BLaER1 treated with 17β-estradiol and CSF1 and Interleukin-3, amounts not matched to agents 10 nM and 100 nM (cell line): Measurements from ENCODE around the gene NAT9.
A peak's percentile ranks its signal among the peaks of the same experiment; 100 is the strongest.

Experiments
- H3K27ac ChIP-seq, 11 experiments: shearing (Covaris generic); formaldehyde crosslinking; 2 replicates each; pipeline ENCODE4 v1.8.1; 2022
- H3K27me3 ChIP-seq, 11 experiments: shearing (Covaris generic); formaldehyde crosslinking; 2 replicates each; pipeline ENCODE4 v1.8.1; 2022
- H3K36me3 ChIP-seq, 11 experiments: shearing (Covaris generic); formaldehyde crosslinking; 2 replicates each; pipeline ENCODE4 v1.8.1; 2022
- H3K4me1 ChIP-seq, 10 experiments: shearing (Covaris generic); formaldehyde crosslinking; 2 replicates each; pipeline ENCODE4 v1.8.1; 2022
- H3K4me2 ChIP-seq, 11 experiments: shearing (Covaris generic); formaldehyde crosslinking; 2 replicates each; pipeline ENCODE4 v1.8.1; 2022
- H3K4me3 ChIP-seq, 10 experiments: shearing (Covaris generic); formaldehyde crosslinking; 2 replicates each; pipeline ENCODE4 v1.8.1; 2022
- H3K9ac ChIP-seq, 11 experiments: shearing (Covaris generic); formaldehyde crosslinking; 2 replicates each; pipeline ENCODE4 v1.8.1; 2022
- H3K9me3 ChIP-seq, 11 experiments: shearing (Covaris generic); formaldehyde crosslinking; replicated peaks in 1 of 11; 2 replicates each; pipeline ENCODE4 v1.8.1; 2022
- H4K20me1 ChIP-seq, 11 experiments: shearing (Covaris generic); formaldehyde crosslinking; 2 replicates each; pipeline ENCODE4 v1.8.1; 2022
- Cebpa-rat ChIP-seq, 11 experiments: shearing (Covaris generic); IDR thresholded peaks; 2 replicates each; pipeline ENCODE4 v1.8.1; 2022

Gene NAT9

DNA sequence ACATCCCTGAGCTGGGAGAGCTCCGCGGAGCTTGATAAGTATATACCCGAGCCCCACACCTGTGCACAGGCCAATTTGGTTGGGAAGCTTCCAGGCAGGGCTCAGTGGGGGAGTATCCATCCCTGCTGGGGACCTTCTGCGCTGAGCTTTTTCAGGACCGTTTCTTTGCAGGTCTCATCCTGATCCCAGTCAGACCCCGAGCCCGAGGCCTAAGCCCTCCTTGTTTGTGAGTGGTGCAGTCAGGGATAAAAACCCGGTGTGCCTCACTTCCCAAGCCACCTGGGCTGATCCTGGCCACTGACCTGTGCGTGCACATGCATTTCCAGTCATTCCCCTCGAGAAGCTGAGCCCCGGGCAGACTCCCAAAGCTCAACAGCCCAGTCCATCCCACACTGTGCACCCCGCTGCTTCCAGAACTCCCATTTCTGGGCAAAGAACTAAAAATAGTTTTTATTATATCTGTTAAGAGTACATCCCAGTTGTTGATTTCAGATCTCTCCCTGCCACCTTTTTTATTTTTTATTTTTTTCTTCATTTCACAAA is 27.3 kb upstream of the NAT9 start:
- H3K9ac ChIP-seq: no peak overlapping the region
- no peak for TF ChIP-seq Cebpa-rat (IDR thresholded peaks at IDR 0.05)

DNA sequence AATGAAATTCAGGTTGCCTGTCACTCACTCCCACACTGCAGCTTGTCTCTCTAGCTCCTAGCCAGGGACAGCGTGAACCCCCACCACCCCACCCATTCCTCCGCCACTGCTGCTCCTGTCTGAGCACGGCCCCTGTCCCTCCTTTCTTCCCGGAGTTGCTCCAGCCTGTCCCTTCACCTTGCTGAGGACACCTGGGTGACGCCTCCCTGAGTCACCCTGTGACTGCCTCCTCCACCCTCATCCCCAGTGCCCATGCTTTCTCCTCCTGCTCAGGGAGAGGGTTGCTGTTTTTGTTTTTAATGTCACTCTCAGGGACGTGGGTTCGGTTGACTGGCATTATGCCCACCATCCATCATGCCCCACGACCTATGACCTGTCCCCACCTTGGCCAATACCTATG is 25.8 kb upstream of the NAT9 start:
- no peak overlapping the region for H3K9ac ChIP-seq

More for the DNA sequence above, 27.3 kb upstream of the NAT9 start:
- Histone ChIP-seq H3K4me1 (peaks cover 13 to 39% (median 22%) of the 10 kb centered on the region in 10 experiments), H3K4me2 (no peak overlapping the region), H3K4me3 (no peak overlapping the region), H3K36me3 (peaks cover 13 to 98% (median 82%) of the 10 kb centered on the region in 11 experiments; a peak in 21 of 22 replicates), H3K9me3 (no peaks in the 10 kb centered on the region), H3K27ac (no peak overlapping the region), H3K27me3 (no peaks in the 10 kb centered on the region), H4K20me1 (peaks cover 12 to 98% (median 85%) of the 10 kb centered on the region in 11 experiments; a peak in 20 of 22 replicates)

DNA sequence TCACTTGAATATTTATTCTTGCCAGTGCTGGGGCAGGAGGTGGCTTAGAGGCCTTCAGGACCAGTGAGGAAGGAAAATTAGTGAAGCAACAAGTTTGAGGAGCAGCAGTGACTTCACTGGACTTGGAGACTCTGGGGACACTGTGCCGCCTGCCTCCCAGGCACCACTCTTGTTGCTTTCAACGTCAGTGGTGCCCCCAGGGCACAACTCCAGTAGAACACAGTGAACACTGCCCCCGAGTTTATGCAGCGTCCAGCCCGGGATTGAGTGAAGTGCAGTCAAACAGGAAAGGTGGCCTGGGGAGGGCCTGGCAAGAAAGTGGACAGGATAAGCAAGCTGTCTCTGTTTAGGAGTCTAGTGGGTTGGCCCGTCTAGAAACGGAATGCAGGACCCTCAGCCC is 24.4 kb upstream of the NAT9 start:
- Histone ChIP-seq H4K20me1 (peaks cover 12 to 98% (median 86%) of the 10 kb centered on the region in 11 experiments; a peak in 19 of 22 replicates), H3K9me3 (no peaks in the 10 kb centered on the region), H3K4me1 (peaks cover 0 to 39% (median 23%) of the 10 kb centered on the region in 10 experiments; a peak in 17 of 20 replicates), H3K27ac (no peak overlapping the region), H3K36me3 (peaks cover 30 to 100% (median 98%) of the 10 kb centered on the region in 11 experiments), H3K9ac (no peak overlapping the region), H3K4me3 (no peak overlapping the region), H3K4me2 (no peak overlapping the region), H3K27me3 (no peaks in the 10 kb centered on the region)
- TF ChIP-seq Cebpa-rat (IDR thresholded peaks at IDR 0.05): no peak

More for the DNA sequence above, 25.8 kb upstream of the NAT9 start:
- H3K4me2 ChIP-seq: no peak overlapping the region
- H3K4me1 ChIP-seq: peaks cover 0 to 40% (median 23%) of the 10 kb centered on the region in 10 experiments; a peak in 17 of 20 replicates
- H3K36me3 ChIP-seq: peaks cover 18 to 98% (median 92%) of the 10 kb centered on the region in 11 experiments; a peak in 21 of 22 replicates
- no peaks in the 10 kb centered on the region for H3K9me3 ChIP-seq
- H4K20me1 ChIP-seq: peaks cover 12 to 98% (median 85%) of the 10 kb centered on the region in 11 experiments; a peak in 19 of 22 replicates
- H3K27me3 ChIP-seq: no peaks in the 10 kb centered on the region
- TF ChIP-seq Cebpa-rat (IDR thresholded peaks at IDR 0.05): no peak
- no peak overlapping the region for H3K4me3 ChIP-seq
- no peak overlapping the region for H3K27ac ChIP-seq

DNA sequence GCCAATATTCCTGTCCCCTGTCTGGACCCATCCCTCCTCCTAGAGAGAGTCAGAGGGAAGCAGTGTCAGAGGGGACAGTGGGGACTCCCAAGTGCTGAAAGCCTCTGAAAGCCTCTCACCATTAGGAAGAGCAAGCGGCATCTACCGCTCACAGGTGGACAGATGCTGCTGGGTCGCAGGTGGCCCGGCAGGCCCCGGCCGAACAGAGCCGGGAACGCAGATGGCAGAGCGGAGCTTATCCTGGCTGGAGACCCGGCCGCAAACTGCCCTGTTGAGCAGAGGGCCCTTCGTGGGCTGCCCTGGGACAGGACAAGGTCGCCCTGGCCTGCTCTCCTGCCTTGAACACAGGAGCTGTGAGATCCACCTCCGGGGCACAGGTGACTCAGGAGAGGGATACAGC is 23.0 kb upstream of the NAT9 start:
- Histone ChIP-seq H4K20me1 (peaks cover 9 to 98% (median 78%) of the 10 kb centered on the region in 11 experiments; a peak in 19 of 22 replicates), H3K4me2 (no peak overlapping the region), H3K9me3 (no peaks in the 10 kb centered on the region), H3K4me3 (no peak overlapping the region), H3K36me3 (peaks cover 44 to 100% (median 98%) of the 10 kb centered on the region in 11 experiments), H3K27me3 (no peaks in the 10 kb centered on the region), H3K4me1 (peaks cover 0 to 26% (median 19%) of the 10 kb centered on the region in 10 experiments; a peak in 17 of 20 replicates), H3K27ac (no peak overlapping the region), H3K9ac (no peak overlapping the region)
- TF ChIP-seq Cebpa-rat (IDR thresholded peaks at IDR 0.05): no peak

DNA sequence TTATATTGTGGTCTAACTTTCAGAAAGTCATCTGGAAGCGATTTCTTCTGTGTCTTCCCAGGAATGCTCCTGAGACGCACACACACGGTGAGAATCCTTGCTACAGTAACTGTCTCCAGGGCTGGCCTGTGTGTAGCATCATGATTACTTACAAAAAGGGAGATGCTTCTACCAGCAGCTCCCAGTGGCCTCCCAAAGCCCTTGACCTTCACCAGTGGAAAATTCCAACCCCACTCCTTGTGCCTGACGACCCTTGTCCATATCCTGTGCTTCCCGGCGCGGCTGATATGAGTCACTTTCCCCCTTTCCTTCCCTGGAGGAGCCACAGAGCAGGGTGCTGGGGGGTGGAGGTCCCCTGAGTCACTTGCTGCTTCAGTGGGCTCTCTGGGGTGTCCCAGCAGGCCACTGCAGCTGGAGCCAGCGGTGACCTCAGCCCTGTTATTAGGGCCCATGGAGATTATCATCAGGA is 22.1 kb upstream of the NAT9 start:
- H3K27me3 ChIP-seq: no peaks in the 10 kb centered on the region
- no peak for TF ChIP-seq Cebpa-rat (IDR thresholded peaks at IDR 0.05)
- H3K4me2 ChIP-seq: peak overlapping the region in 7 of 11 experiments; percentile 6 to 45 (median 26); a peak in 10 of 22 replicates
- no peak overlapping the region for H3K4me3 ChIP-seq
- peaks cover 0 to 26% (median 19%) of the 10 kb centered on the region in 10 experiments; a peak in 17 of 20 replicates for H3K4me1 ChIP-seq
- no peaks in the 10 kb centered on the region for H3K9me3 ChIP-seq
- peak overlapping the region in 1 of 11 experiments; percentile 11; a peak in 1 of 22 replicates for H3K9ac ChIP-seq
- H3K36me3 ChIP-seq: peaks cover 47 to 100% (median 99%) of the 10 kb centered on the region in 11 experiments
- H3K27ac ChIP-seq: no peak overlapping the region
- H4K20me1 ChIP-seq: peaks cover 7 to 98% (median 77%) of the 10 kb centered on the region in 11 experiments; a peak in 19 of 22 replicates

DNA sequence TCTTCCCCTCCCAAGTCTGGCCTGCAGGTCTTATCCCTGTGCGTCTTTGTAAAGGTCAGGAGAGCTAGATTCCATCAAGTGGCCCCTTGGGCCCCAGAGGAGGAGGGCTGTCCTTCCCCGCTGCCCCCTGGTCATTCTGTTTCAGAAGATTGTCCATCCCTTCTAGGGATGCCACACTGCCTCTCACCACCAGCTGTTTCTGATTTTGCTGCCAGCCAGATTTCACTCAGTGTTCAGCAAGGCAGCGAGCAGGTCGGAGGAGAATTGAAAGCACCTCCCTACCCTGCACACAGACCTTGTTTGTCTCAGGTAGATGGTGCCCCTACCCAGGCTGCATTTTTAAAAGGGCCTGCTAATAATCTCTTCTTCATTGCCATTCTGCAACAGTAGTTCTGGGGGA is 21.7 kb upstream of the NAT9 start:
- TF ChIP-seq Cebpa-rat (IDR thresholded peaks at IDR 0.05): no peak
- Histone ChIP-seq H3K9ac (peak overlapping the region in 1 of 11 experiments; percentile 11; a peak in 1 of 22 replicates), H3K4me1 (peaks cover 0 to 26% (median 19%) of the 10 kb centered on the region in 10 experiments; a peak in 17 of 20 replicates), H3K36me3 (peaks cover 47 to 100% (median 99%) of the 10 kb centered on the region in 11 experiments), H3K27ac (no peak overlapping the region), H4K20me1 (peaks cover 7 to 98% (median 77%) of the 10 kb centered on the region in 11 experiments; a peak in 18 of 22 replicates), H3K27me3 (no peaks in the 10 kb centered on the region), H3K4me3 (no peak overlapping the region), H3K9me3 (no peaks in the 10 kb centered on the region), H3K4me2 (peak overlapping the region in 9 of 11 experiments; percentile 8 to 49 (median 26); a peak in 11 of 22 replicates)

DNA sequence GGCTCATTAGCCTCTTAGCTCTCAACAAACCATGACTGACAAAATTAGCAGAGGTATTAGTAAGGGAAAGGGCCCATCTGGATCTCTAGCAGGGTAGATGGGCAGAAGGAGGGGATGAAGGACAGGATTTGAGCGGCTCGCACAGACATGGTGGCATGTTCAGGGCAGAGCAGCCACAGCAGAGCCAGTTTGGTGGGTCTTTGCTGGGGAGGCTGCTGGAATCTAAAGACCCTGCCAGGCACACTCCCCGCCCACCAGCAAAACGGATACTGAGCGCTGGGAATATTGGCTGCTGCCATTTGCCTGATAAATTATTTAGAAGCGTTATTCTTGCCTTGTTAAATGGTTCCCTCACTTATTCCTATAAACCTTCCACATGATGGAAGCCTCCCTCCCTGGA is 20.7 kb upstream of the NAT9 start:
- peak overlapping the region in 9 of 11 experiments; percentile 8 to 49 (median 26); a peak in 10 of 22 replicates for H3K4me2 ChIP-seq
- peaks cover 47 to 100% (median 97%) of the 10 kb centered on the region in 11 experiments for H3K36me3 ChIP-seq
- no peaks in the 10 kb centered on the region for H3K9me3 ChIP-seq
- peaks cover 7 to 97% (median 72%) of the 10 kb centered on the region in 11 experiments; a peak in 18 of 22 replicates for H4K20me1 ChIP-seq
- H3K4me1 ChIP-seq: peaks cover 0 to 26% (median 19%) of the 10 kb centered on the region in 10 experiments; a peak in 18 of 20 replicates
- no peak overlapping the region for H3K4me3 ChIP-seq
- H3K27me3 ChIP-seq: no peaks in the 10 kb centered on the region
- peak overlapping the region in 1 of 11 experiments; percentile 18; a peak in 1 of 22 replicates for H3K9ac ChIP-seq
- no peak overlapping the region for H3K27ac ChIP-seq
- no peak for TF ChIP-seq Cebpa-rat (IDR thresholded peaks at IDR 0.05)

DNA sequence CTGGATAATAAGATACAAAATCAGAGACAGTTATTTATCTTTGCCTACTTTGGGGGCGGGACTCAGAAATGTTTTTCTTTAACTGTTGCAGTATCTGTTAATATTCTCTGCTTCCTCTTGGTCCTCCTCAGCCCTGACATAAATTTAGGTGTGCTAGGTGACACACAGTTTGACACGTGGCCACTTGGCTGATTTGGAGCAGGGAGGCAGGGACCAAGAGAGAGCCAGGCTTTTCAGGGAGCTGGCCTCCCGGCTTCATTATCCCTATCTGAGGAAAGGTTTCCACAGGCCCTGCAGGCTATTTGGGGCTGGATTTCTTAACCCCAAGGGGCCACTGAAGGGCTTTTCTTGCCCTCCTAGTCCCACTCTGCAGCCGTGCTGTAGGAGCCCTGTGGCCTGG is 20.1 kb upstream of the NAT9 start:
- Histone ChIP-seq H3K27ac (no peak overlapping the region), H3K36me3 (peaks cover 47 to 99% (median 91%) of the 10 kb centered on the region in 11 experiments), H3K9me3 (no peaks in the 10 kb centered on the region), H3K4me3 (no peak overlapping the region), H4K20me1 (peaks cover 7 to 93% (median 66%) of the 10 kb centered on the region in 11 experiments; a peak in 18 of 22 replicates), H3K27me3 (no peaks in the 10 kb centered on the region), H3K4me2 (0 out of 22 replicates have a peak overlapping the region, but pooled peaks of 1 of the 11 experiments have one; percentile 29), H3K9ac (no peak overlapping the region), H3K4me1 (peaks cover 6 to 31% (median 23%) of the 10 kb centered on the region in 10 experiments)
- TF ChIP-seq Cebpa-rat (IDR thresholded peaks at IDR 0.05): no peak

DNA sequence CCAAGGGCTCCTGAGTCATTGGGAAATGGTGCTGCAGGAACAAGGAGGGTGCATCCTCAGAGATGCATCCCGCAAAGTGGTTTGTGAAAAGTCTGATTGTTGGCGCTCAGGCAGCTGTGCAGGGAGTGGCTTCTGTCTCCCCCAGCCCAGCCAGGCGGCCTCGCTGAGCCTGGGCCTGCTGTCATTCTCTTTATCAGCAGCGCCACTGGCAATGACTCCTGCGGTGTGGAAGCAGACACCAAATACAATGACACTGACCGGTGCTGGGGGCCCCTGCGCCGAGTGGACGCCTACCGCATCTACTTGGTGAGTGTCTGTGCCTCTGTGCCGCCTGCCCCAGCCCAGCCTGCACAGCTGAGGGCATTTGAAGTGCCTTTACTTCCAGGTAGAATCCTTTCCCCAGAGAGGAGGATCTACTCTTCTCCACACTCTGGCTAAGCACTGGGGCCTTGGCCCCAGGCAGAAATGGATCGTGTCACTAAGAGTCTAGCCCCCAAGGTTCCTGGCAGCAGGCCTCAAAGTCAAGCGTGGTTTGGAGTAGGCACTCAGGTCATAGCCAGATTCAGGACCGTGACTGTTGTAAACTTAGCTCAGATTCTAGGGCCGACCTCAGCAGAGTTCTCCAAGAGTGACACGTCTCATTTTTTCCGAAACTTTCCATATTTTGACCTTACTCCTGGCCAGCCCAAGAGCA is 19.3 kb upstream of the NAT9 start:
- H3K27ac ChIP-seq: no peak overlapping the region
- H3K4me1 ChIP-seq: peaks cover 13 to 39% (median 31%) of the 10 kb centered on the region in 10 experiments
- no peak for TF ChIP-seq Cebpa-rat (IDR thresholded peaks at IDR 0.05)
- no peak overlapping the region for H3K4me3 ChIP-seq
- no peak overlapping the region for H3K4me2 ChIP-seq
- H3K9me3 ChIP-seq: no peaks in the 10 kb centered on the region
- H4K20me1 ChIP-seq: peaks cover 7 to 85% (median 62%) of the 10 kb centered on the region in 11 experiments; a peak in 18 of 22 replicates
- no peaks in the 10 kb centered on the region for H3K27me3 ChIP-seq
- peaks cover 47 to 99% (median 89%) of the 10 kb centered on the region in 11 experiments for H3K36me3 ChIP-seq
- H3K9ac ChIP-seq: no peak overlapping the region
